ENCODE results near the gene ERICH6B.

The ERICH6B gene

DNA sequence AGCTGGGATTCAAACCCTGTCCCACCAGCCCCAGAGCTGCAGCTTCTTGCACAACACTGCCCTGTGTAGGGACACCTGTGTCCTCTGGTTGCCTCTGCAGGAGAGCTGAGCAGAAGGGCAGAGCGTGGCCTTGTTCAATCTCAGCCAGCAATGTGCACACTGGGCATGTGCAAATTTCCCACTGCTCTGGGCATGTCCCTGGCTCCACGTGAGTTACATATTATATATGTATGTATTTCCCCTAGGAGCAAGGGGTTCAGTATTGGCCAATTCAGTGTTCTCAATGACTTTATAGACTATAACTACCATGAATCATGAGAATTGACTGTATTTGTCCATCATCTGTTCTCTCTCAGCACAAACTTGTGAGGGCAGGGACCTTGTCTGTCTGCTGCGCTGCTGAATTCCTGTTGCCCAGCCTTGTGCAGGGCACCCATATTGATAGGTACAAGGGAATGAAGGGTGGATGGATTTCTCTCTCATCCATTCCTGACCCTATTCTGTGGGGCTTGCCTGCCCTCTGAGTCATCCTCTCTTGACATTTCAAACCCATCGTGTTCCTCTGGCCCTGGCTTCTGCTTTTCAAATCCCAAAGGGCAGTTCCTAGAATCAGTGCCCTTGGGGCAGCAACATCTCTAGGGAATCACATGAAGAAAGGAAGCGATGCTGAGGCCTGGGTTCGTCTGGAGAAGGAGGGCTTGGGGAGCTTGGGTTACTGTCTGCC lies 69.7 kb downstream of the ERICH6B start:
- FAIRE-seq (no peak), DNase-seq (ENCODE audit: low spot score) (no peak)

DNA sequence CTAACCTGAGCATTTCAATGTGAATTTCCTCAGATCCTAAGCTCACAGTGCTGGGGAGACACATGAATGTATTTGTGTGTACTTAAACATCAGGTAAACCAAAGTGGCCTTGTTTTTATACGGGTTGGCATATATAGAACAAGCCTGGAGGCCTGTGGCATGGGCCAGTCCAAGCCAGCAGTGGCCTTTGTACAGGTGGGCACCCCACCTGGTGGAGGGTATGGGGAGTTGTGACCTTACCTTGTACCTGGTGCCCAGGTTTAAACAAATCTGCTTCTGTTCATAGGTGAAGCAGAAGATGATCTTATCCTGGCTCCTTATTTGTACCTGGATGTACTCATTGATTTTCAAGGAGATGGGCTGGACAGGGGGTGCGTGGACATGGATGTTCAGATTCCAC lies 71.0 kb downstream of the ERICH6B start:
- no peak for DNase-seq (ENCODE audit: low spot score)
- no peak for FAIRE-seq

DNA sequence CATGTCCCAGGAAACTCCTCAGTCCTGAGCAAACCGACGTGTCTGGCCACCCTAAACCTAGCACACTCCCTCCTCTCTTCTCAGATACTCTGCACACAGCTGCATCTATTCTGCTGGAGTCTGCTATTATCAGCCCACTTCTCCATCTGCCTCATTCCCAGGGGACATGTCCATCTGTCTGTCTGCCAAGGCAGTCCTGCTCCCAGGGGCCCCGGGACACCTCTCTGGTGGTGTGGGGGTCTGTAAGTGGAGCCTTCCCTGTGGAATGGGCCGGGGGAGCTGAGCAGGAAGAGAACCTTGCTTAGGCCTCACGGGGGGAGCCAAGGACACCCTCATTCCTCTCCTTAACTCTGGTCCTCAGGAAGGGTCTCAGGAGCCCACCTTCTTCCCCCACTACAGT lies 72.7 kb downstream of the ERICH6B start:
- FAIRE-seq: no peak
- no peak for DNase-seq (ENCODE audit: low spot score)

DNA sequence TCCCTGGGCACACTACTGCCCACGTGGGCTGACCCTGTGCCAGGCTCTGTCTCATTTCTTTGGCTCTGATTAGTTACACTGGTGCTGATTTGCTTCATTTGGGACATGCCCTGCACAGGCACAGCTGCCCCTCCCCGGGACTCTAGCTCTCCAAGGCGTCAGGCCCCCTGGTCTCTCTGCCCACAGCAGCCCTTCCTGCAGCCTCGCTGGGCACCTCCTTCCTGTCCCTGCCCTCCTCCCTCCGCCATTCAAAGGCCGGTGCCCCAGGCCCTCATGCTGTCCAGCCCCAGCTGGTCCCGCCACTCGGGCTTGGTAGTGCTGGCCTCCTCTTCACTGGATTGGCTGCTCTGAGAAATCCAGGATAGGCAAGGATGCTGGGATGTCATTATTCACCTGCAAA lies 73.1 kb downstream of the ERICH6B start:
- DNase-seq (ENCODE audit: low spot score) (no peak), FAIRE-seq (no peak)

DNA sequence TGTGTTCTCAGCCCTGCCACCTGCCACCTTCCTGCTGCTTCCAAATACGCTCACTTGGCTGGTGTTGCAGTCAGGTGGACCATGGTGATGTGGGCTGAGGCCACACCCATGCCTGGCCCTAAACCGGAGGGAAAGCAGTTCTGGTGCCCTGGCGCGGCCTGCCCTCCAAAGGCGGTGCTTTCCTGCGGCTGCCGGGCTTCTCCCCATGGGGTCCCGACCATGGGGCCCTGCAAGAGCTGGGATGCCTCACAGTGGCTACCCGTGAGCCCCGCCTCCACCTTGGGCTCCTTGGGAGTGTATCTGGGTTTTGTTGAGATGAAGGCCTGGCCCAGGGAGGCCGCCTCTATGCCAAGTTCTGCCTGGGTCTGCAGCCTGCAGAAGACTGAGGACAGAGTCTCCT lies 73.7 kb downstream of the ERICH6B start:
- DNase-seq (ENCODE audit: low spot score) (no peak), FAIRE-seq (no peak)

DNA sequence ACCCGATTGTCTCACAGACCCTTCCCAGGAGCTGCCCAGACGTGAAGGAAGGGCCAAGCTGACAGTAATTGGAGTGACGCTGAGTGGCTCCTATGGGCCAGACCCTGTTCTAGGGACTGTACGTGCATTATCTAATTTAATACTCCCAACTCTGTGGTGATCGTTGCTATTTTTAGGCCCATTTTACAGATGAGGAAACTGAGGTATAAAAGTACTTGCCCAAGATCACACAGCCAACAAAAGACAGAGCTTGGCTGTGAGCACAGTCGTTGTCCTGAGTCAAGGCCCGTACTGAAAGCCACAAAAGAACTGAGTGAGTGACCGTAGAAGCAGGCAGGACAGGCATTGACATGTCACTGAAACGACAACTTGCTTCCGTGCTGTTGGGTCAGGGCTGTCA lies 74.7 kb downstream of the ERICH6B start:
- no peak for FAIRE-seq
- DNase-seq (ENCODE audit: low spot score): no peak

DNA sequence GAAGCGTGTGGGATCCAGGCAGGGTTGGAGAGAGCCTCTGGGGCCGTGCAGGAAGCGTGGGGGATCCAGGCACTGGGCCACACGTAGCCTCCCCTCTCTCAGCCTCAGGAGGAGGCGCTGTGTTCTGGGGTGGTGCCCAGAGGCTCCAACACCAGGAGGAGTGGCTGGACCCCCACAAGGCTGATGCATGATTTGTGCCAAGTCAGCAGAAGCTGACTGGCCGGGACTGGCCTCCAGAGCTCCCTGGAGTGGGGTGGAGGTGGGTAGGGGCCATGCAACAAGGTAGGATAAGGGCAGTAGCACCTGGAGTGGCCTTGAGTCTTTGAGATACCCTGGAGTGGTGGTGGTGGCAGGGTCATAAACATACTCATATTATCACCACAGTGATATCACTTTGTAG lies 75.3 kb downstream of the ERICH6B start:
- no peak for DNase-seq (ENCODE audit: low spot score)
- no peak for FAIRE-seq

DNA sequence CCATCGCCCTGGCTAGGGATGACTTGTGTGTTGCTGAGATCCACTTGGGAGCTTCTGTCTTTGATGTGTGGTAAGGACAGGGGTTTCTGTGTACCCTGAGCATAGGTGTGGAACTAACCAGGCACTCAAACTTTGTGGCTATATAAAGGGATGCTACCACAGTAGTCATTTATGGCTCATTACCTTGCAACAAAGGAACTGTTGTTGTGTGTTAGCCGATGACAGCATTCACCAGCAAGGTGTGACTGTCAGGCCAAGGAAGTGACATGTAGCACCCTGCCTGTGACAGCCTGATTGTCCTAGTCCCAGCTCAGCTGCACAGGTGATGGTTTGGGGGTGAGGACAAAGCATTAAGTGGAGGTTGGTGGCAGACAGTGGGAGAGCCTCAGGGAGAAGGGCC lies 77.2 kb downstream of the ERICH6B start:
- DNase-seq (ENCODE audit: low spot score) (no peak), FAIRE-seq (no peak)

DNA sequence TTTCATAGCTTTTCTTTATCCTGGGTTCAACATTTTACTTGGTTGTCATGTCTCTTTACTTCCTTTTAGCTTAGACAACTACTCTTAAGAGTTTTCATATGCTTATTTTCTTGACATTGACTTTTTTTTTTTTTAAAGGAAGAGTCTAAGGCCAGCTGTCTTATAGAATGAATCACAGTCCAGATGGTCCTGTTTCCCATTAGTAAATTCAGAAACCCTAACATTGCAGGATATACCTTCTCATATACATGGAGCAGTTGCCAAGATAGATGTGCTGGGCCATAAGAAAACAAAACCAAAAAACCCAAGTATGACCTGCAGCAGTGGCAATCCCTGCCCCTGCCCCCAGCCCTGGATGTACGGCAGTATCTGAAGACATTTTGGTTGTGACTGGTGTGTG lies 78.0 kb downstream of the ERICH6B start:
- FAIRE-seq (no peak), DNase-seq (ENCODE audit: low spot score) (no peak)

DNA sequence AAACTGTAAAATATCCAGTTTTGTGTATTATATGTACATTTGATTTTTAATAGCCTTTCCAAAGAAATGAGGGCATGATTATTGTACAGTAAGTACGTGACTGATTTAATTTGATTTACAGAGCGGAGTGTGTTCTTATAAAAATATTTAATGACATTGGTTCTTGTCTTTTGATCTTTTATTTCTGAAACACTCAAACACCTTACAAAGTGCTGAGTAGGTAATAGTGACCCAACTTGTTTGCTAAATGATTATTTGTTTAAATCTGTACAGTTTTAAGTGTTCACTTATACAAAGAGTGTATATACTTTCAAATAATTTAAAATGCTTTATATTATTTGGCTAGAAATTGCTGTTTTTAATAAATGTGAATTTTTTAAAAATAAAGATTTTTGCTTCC lies 79.3 kb downstream of the ERICH6B start:
- no peak for DNase-seq (ENCODE audit: low spot score)
- FAIRE-seq: no peak

DNA sequence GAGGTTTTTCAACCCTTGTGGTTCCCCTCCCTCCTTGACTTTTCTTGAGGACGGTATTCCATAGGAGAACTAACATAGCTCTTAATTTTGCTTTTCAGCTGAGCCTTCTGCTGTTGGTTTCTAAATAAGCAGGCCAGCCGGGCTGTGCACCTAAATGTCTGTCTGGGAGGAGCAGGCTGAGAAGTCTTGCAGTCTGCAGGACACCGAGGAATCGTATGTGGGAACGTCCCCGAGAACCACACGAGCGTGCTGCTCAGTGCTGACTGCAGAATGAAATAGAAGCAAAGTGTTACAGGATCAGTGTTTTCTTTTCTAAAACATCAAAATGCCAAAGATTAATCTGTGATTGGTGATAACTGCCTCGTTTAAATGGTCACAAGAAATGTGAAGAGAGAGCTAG lies 80.9 kb downstream of the ERICH6B start:
- FAIRE-seq: no peak

DNA sequence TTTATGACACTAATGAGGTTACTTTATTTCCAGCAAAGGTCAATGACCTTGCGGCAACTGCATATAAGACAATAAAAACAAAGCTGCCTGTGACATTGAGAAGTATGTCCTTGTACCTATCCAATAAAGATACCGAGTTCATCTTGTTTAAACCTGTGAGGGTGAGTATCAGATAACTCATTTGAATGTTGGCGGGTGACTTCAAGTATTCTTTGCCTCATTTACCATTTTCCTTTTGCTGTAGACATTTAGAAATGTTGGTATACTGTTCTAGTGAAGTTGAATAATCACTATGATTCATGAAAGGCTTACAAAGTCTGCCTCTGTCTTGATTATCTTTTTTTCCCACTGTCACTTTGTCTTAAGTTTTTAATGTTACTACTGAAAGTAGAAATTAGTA lies 85.8 kb downstream of the ERICH6B start:
- DNase-seq (ENCODE audit: low spot score): no peak
- no peak for FAIRE-seq

More for the DNA sequence above, 80.9 kb downstream of the ERICH6B start:
- DNase-seq (ENCODE audit: low spot score): no peak

DNA sequence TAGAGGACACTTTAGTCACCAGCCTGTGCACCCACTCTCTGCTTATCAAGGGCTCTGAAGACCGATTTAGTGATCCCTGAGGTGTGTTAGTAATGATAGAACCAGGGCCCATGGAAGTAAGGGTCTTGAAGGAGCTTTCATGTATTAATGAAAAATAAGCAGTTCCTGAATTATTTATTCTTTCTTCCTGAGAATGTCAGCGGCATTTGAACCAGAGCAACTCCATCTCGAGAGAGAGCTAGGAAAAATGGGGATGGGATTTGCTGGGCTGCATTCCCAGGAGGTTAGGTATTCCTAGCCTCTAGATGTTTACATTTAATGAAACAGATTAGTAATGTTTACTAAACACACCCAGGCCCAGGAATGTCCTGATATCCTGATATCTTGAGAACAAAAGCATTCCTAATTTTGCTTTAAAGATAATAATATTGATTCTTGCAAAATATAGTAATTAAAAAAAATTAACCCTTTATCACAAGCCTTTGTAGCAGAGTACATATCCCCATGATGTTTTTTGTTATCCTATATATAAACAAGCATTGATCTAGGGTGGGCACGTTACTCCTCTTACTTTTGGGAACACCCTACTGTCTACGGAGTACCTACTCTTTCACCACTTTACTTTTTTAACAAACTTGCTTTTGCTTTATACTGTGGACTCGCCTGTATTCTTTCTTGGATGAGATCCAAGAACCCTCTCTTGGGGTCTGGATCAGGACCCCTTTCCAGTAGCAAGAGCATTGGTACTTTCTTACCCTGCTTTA lies 87.7 kb downstream of the ERICH6B start:
- DNase-seq (ENCODE audit: low spot score): no peak
- no peak for FAIRE-seq

DNA sequence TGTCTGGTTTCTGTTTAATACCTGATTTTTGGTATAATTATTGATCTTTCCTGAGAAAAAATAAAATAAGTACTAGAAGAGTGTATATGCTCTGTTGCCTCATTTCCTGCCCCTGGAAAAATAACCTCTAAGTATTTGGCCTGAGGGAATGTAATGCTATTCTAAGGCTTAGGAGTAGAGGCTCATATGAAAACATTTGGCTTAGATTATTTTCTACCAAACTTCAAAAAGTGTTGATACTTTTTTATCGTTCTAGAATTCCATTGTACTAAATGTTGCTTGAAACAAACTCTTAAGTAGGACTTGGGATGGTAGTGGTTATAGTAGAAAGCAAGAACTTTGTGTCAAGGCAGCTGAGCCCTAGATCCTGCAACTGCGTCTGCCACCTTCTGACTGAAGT lies 93.0 kb downstream of the ERICH6B start:
- FAIRE-seq: no peak
- no peak for DNase-seq (ENCODE audit: low spot score)

DNA sequence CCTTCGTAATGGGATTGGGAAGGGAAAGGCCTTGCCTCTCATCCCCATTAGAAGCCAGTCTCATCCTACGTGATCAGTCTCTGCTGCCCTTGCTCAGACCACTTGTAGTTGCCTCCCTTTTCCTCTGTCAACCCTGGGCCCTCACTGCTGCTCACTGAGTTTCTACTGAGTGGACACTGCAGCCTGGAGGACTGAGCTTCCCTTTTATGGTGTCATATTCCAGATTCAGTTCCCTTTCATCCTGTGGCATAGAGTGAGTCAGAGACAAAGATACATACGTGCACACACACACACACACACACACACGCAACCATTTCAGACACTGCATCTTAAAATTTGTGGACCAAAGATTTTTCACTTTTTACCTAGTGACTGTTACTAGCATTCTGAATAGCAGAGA lies 94.2 kb downstream of the ERICH6B start:
- FAIRE-seq (no peak), DNase-seq (ENCODE audit: low spot score) (no peak)

DNA sequence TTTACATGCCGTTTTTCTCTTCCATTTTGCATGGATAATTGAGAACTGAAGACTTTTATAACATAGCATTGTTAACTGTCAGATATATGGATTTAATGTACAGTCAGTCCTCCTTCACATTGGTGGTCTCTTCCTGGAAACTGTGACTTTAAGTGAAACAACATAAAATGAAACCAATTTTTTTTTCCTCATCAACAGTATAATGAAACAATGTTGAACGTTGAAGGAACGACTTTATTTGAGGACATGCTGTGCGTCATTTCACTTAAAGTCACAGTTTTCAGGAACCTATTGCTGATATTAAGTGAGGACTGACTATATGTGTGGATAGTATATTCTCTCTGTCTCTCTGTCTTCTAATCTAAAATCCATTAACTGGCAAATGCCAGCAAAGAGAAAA lies 96.0 kb downstream of the ERICH6B start:
- no peak for FAIRE-seq
- DNase-seq (ENCODE audit: low spot score): no peak

DNA sequence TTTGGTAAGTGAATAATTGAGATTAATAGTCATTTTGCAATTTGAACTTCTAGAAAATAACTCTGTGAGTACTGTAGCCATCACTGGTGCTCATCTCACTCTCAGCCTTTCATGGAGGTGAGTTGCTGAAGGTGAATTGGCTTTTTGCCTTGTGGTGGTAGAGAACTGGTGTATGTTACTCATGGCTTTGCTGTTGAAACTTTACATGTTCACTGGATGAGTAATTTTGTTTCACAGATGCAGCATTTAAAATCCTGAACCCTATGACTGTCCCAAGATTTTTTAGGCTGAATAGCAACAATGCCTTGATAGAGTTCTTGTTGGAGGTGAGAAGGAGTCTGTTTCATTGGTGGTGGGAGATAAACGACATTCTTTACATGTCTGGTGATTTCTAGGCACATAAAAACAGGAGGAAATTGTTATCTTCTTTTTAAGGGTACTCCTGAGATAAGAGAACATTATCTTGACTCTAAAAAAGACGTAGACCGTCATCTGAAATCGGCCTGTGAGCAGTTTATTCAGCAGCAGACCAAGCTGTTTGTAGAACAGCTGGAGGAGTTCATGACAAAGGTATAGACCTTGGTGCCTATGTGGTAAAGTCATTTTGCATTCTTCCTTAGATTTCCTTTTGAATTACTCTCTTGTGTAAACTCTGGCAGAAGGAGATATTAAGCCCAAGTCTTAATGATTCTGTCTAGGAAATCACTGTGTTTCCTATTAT lies 96.9 kb downstream of the ERICH6B start:
- DNase-seq (ENCODE audit: low spot score): no peak
- no peak for FAIRE-seq

DNA sequence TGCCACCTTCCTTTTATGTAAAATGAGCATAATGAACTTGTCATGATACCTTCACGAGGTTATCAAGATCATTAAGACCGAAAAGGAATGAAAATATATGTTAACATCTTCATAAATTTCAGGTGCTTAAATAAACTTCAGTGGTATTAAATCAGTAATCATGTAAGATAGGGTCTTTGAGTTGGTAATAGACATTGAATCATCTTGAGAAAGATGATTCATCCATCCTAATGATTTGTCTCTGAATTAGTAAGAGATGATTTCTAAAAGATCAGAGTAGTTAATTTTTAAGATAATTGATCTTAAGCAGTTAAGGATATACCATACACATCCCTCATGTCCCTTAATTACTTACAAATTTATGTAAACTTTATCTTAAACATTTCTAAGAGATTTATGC lies 98.8 kb downstream of the ERICH6B start:
- DNase-seq (ENCODE audit: low spot score) (no peak), FAIRE-seq (no peak)

DNA sequence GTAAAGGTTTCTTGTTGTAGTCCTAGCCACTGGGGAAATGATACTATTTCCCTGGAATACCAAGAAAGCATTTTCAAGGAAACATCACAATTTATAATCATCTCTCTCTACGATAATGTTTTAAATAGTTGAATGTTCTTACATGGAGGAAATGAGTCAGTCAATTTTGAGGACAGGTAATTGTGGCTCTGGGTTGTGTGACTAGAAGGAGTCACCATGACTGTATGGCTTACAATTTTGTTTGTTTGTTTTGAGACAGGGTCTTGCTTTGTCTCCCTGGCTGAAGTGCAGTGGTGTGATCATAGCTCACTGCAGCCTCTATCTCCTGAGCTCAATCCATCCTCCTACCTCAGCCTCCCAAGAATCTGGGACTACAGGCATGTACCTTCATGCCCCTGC lies 103.4 kb downstream of the ERICH6B start:
- FAIRE-seq: no peak

DNA sequence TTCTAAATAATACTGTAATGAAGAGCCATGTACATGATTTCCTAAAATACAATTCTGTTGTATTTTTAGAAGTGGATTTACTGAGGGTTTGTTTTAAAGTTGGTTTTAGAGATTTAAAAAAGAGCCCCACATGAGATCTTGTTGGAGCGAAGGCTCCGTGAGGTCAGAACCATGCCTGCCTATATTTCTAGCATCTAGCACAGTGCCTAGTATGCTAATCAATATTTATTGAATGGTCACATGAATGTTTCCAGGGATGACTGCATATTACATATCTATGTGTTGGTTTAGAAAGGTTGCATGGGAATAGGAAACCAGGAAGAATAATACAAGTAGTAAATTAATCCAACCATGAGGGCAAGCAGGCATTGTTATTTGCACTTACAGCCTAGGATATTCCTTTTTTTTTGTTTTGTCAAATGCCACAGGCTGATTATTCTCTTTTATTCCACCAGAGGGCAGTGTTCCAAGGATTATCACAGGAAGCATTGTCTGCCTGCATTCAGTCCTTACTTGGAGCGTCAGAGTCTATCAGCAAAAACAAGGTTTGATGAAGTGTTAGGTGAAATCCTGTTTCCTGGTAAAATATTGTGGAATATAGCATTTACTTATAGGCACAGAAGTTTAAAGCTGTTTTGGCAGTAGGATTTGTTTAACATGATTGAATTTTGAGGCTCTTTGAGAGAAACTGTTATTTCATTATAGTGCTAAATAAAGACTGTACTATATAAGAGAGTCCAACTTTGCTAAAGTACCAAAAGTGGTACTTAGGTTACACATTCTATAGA lies 104.0 kb downstream of the ERICH6B start:
- peak; percentile 44 for DNase-seq (ENCODE audit: low spot score)
- no peak for FAIRE-seq

More for the DNA sequence above, 103.4 kb downstream of the ERICH6B start:
- no peak for DNase-seq (ENCODE audit: low spot score)

DNA sequence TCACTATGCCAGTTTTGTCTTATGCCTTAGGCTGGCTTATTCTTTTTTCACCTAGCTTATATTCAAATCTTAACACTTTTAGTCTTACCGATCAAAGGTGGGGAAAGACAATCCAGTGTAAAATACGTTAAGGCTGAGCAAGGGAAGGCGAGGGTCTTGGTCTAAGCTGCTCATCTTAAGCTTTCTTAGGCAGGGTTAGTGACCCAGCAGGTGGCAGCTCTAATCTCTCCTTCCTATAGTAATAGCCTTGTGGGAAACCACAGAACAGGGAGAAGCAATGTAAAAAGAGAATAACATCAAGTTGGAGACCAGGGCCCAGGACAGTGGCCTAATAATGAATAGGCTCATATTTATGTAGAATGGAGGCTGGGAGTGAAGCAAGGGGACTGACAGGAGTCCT lies 104.9 kb downstream of the ERICH6B start:
- FAIRE-seq (no peak), DNase-seq (ENCODE audit: low spot score) (no peak)

DNA sequence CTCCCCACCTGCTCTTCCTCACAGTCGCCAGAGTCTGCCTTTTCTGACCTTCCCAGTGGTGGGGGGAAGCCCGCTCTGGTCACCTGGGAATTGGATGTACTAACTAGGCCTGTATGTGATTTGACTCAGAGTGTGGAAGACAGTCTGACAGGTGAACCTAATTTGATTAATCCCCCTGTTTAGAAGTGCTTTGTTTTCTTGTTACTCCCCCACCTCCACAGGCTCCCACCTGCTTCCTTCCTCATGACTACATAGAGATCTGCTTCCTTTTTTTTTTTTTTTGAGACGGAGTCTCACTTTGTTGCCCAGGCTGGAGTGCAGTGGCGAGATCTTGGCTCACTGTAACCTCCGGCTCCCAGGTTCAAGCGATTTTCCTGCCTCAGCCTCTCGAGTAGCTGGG lies 106.8 kb downstream of the ERICH6B start:
- FAIRE-seq (no peak), DNase-seq (ENCODE audit: low spot score) (no peak)

All from urothelium cell line (cell line).